ENCODE data around the gene SMAD9.

DNA sequence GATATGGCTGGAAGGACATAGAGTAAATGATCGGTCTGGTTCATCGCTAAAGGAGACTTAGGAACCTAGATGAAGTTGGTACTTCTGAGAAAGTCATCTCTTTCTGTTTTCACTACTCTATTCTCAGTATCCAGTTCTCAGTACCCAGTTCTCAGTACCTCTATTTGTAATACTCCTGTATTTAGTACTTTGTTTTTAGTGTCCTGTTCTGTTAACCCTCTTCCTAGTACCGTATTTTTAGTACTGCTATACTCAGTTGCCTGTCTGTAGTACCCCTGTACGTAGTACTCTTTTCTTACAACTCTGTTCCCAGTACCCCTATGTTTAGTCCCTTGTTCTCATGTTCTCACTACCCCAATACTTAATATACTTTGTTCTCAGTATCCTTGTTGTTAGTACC, 99.8 kb downstream of the SMAD9 start:
- TF ChIP-seq, protein P1, sequence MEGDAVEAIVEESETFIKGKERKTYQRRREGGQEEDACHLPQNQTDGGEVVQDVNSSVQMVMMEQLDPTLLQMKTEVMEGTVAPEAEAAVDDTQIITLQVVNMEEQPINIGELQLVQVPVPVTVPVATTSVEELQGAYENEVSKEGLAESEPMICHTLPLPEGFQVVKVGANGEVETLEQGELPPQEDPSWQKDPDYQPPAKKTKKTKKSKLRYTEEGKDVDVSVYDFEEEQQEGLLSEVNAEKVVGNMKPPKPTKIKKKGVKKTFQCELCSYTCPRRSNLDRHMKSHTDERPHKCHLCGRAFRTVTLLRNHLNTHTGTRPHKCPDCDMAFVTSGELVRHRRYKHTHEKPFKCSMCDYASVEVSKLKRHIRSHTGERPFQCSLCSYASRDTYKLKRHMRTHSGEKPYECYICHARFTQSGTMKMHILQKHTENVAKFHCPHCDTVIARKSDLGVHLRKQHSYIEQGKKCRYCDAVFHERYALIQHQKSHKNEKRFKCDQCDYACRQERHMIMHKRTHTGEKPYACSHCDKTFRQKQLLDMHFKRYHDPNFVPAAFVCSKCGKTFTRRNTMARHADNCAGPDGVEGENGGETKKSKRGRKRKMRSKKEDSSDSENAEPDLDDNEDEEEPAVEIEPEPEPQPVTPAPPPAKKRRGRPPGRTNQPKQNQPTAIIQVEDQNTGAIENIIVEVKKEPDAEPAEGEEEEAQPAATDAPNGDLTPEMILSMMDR (IDR thresholded peaks at IDR 0.05; ENCODE audit: low read depth, low read length), result no peak
- TF ChIP-seq EZH2phosphoT487 (IDR thresholded peaks at IDR 0.05; ENCODE audit: low read depth), result no peak

Data from OCI-LY3 (cell line).